HepG2 (cell line): ENCODE data around the gene IFNE. TPM values are rescaled to one million over a fixed set of nuclear protein-coding genes. Genes with fewer than 3 reads are reported as not detected.
A peak's percentile ranks its signal among the peaks of the same experiment; 100 is the strongest.

Experiments
- ATAC-seq: fragments of 200-7000 bp; cut with Tn5 transposase; 3 replicates; pipeline ENCODE4 v1.9.1; 2020; ENCODE audit warnings: mild to moderate bottlenecking, moderate library complexity
- Bru-seq: library from RNA; stranded (reverse); fragments of 400-500 nt; gene quantifications from one replicate; lab custom pipeline; 2021; lab: Mats Ljungman, UMichigan
- BruChase-seq, 2 experiments: library from RNA; stranded (reverse); fragments of 400-500 nt; gene quantifications; one replicate each; lab custom pipeline; 2021; lab: Mats Ljungman, UMichigan
- BruUV-seq: library from RNA; stranded (reverse); fragments of 400-500 nt; replicated peaks from 2 replicates; lab custom pipeline; 2021; lab: Mats Ljungman, UMichigan
- CTCF ChIA-PET: fragments of 300-600 bp; formaldehyde crosslinking; extraction: SDS; loops from one replicate; lab custom pipeline; 2021; ENCODE audit warnings: low total read pairs, inconsistent platforms, low intra/inter-chr PET ratio; lab: Yijun Ruan, JAX
- POLR2A ChIA-PET: fragments of 350-600 bp; sonication (Branson Sonifier 250); formaldehyde crosslinking; loops from one replicate; lab custom pipeline; 2020; ENCODE audit warnings: antibody characterized with exemption, inconsistent platforms; lab: Yijun Ruan, JAX
- DNase-seq: peaks from one replicate; pipeline ENCODE4 v3.0.0-alpha.2; 2015; ENCODE audit warnings: low spot score
- FAIRE-seq: peaks from 3 replicates; lab custom pipeline; 2011; peaks lifted over from hg19 to GRCh38; lab: Jason Lieb, UNC
- H2AFZ ChIP-seq: one replicate; pipeline ENCODE4 v1.6.1; 2011; ENCODE audit warnings: low read length, inconsistent platforms
- H3K27ac ChIP-seq: fragments of 300-600 bp; 3 replicates; pipeline ENCODE4 v1.8.0; 2011; ENCODE audit warnings: mixed run types, mild to moderate bottlenecking, mixed read lengths, low read length, inconsistent platforms; ENCODE audit not compliant: insufficient read depth; ENCODE audit errors: extremely low read length
- H3K27me3 ChIP-seq, 2 experiments: fragments of 200-600 bp in 1 of 2; 2 replicates in 1 of 2; 3 replicates in 1 of 2; pipeline versions ENCODE4 v1.6.0 to v1.8.0; 2011; ENCODE audit warnings: low read length in 2 of 2, mild to moderate bottlenecking in 2 of 2, moderate library complexity in 2 of 2, inconsistent platforms in 1 of 2; ENCODE audit not compliant: insufficient read depth in 2 of 2, control insufficient read depth in 1 of 2
- H3K36me3 ChIP-seq, 2 experiments: fragments of 200-600 bp in 1 of 2; replicated peaks in 1 of 2; 2 replicates in 1 of 2; 3 replicates in 1 of 2; pipeline versions ENCODE4 v1.5.1 to v1.8.0; 2011; ENCODE audit warnings: low read length in 2 of 2, inconsistent platforms in 1 of 2; ENCODE audit not compliant: insufficient read depth in 2 of 2, control insufficient read depth in 1 of 2
- H3K4me1 ChIP-seq: 2 replicates; pipeline ENCODE4 v1.5.1; 2012; ENCODE audit warnings: low read length, inconsistent platforms; ENCODE audit not compliant: insufficient read depth
- H3K4me2 ChIP-seq: 2 replicates; pipeline ENCODE4 v1.6.0; 2011; ENCODE audit warnings: low read depth, low read length, inconsistent platforms
- H3K4me3 ChIP-seq, 3 experiments: fragments of 200-600 bp in 1 of 3; sonication (generic), shearing (Covaris generic) in 1 of 3; replicated peaks in 1 of 3; 2 replicates each; pipeline ENCODE4 v1.5.1; 2011 to 2016; ENCODE audit warnings: low read length in 3 of 3, inconsistent platforms in 2 of 3, low read depth in 2 of 3, mild to moderate bottlenecking in 2 of 3, control low read depth in 1 of 3, mixed read lengths in 1 of 3; ENCODE audit not compliant: insufficient read depth in 1 of 3
- H3K79me2 ChIP-seq: one replicate; pipeline ENCODE4 v1.6.1; 2011; ENCODE audit warnings: low read length, inconsistent platforms; ENCODE audit not compliant: insufficient read depth
- H3K9ac ChIP-seq: 2 replicates; pipeline ENCODE4 v1.6.0; 2011; ENCODE audit warnings: mild to moderate bottlenecking, low read depth, low read length, inconsistent platforms; ENCODE audit not compliant: insufficient read depth
- H3K9me3 ChIP-seq: 2 replicates; pipeline ENCODE4 v1.5.1; 2012; ENCODE audit warnings: mild to moderate bottlenecking, low read length
- H4K20me1 ChIP-seq: 2 replicates; pipeline ENCODE4 v1.6.0; 2011; ENCODE audit warnings: inconsistent platforms, mild to moderate bottlenecking, low read length, moderate library complexity; ENCODE audit not compliant: insufficient read depth
- PPARG ChIP-seq: conservative IDR thresholded peaks from 2 replicates; pipeline ENCODE4 v1.6.1; 2016; ENCODE audit warnings: missing biosample characterization, missing genetic modification reagents
- SP4 ChIP-seq: sonication (generic); formaldehyde crosslinking; IDR thresholded peaks from 2 replicates; pipeline ENCODE4 v1.8.1; 2023; ENCODE audit warnings: mild to moderate bottlenecking, missing genetic modification reagents
- TGIF2 ChIP-seq: IDR thresholded peaks from 2 replicates; pipeline ENCODE4 v1.6.1; 2016; ENCODE audit warnings: control low read depth, missing compliant biosample characterization
- ZNF207 ChIP-seq: fragments of 450-650 bp; IDR thresholded peaks from 2 replicates; pipeline ENCODE4 v1.6.1; 2016; ENCODE audit warnings: antibody characterized with exemption, borderline replicate concordance
- ZNF350 ChIP-seq: sonication (generic); formaldehyde crosslinking; IDR thresholded peaks from 2 replicates; pipeline ENCODE4 v1.4.0; 2020; ENCODE audit warnings: mild to moderate bottlenecking, low read depth, missing genetic modification reagents, borderline replicate concordance
- ZNF546 ChIP-seq: sonication (generic); formaldehyde crosslinking; conservative IDR thresholded peaks from 2 replicates; pipeline ENCODE4 v1.8.1; 2023; ENCODE audit warnings: mild to moderate bottlenecking, missing genetic modification reagents
- ZNF644 ChIP-seq: IDR thresholded peaks from 2 replicates; pipeline ENCODE4 v1.6.1; 2016; ENCODE audit warnings: low read depth
- ZNF713 ChIP-seq: sonication (generic); formaldehyde crosslinking; IDR thresholded peaks from 2 replicates; pipeline ENCODE4 v1.4.0; 2020; ENCODE audit warnings: mild to moderate bottlenecking, missing genetic modification reagents
- ZNF766 ChIP-seq: sonication (generic); formaldehyde crosslinking; IDR thresholded peaks from 2 replicates; pipeline ENCODE4 v1.5.0; 2020; ENCODE audit warnings: missing genetic modification reagents, borderline replicate concordance
- WGBS: methylation state at CpG from one replicate; pipeline ENCODE4 v1.1.6; 2017; ENCODE audit warnings: low lambda C conversion rate; 5-methylcytosine and 5-hydroxymethylcytosine counted together
- in situ Hi-C: cut with HindIII; loops from 2 replicates; pipeline ENCODE4 v1.10.0; 2017; ENCODE audit warnings: low pct_unique_long_range_greater_than_20kb; ENCODE audit not compliant: extremely low pct_ligation_motif_present
- intact Hi-C: fragments of 100-400 bp; cut with micrococcal nuclease; formaldehyde crosslinking; loops from one replicate; pipeline ENCODE4 v1.10.0; 2022; ENCODE audit not compliant: unreplicated experiment
- long read RNA-seq, 2 experiments: library from RNA in 1 of 2; library from polyadenylated mRNA in 1 of 2; stranded (forward) in 1 of 2; unstranded in 1 of 2; transcript quantifications; one replicate each; pipeline ENCODE4 v2.0.0, GENCODE V29; 2019 to 2022
- polyA minus RNA-seq, 3 experiments: library from RNA; depleted of rRNA, polyadenylated mRNA; stranded (reverse); fragments of >200 nt; gene quantifications; 2 replicates each; pipeline ENCODE4 v1.2.3, GENCODE V29; 2011; ENCODE audit warnings: low replicate concordance in 1 of 3
- polyA plus RNA-seq, 8 experiments: library from polyadenylated mRNA; depleted of rRNA in 3 of 8; stranded (reverse) in 7 of 8; unstranded in 1 of 8; fragments of >200 nt; fragmentation: Illumina TruSeq in 4 of 8; extraction: Trizol in 4 of 8; gene quantifications; 2 replicates each; pipeline versions ENCODE4 v1.2.1 to v1.2.3, GENCODE V29; 2011 to 2016; ENCODE audit warnings: low read depth in 4 of 8, missing spikeins in 1 of 8, mixed read lengths in 1 of 8; ENCODE audit not compliant: insufficient read depth in 1 of 8
- total RNA-seq, 5 experiments: library from RNA; depleted of rRNA; stranded (reverse); fragments of >200 nt; fragmentation: Illumina TruSeq; extraction: Trizol; gene quantifications; 2 replicates each; pipeline ENCODE4 v1.2.3, GENCODE V29; 2016; ENCODE audit warnings: low read depth in 1 of 5
- TF ChIP-seq, protein P1 (sequence below): IDR thresholded peaks from 2 replicates; pipeline ENCODE4 v1.6.1; 2012; ENCODE audit warnings: inconsistent platforms

Gene IFNE
- total RNA-seq (2016; rRNA removed; fragmentation: Illumina TruSeq; extraction: Trizol) (not detected in 2 replicates), polyA plus RNA-seq (2011; rRNA removed) (not detected in 2 replicates), polyA minus RNA-seq (2011; rRNA and poly(A)+ RNA removed; ENCODE audit: low replicate concordance) (0.44 TPM in 1 of 2 replicates, not detected in the other), Bru-seq, nascent RNA (not detected), BruChase-seq, experiment 1, labeled RNA remaining after a 6-hour chase (percentile 22 among the genes with signal in this experiment), BruChase-seq, experiment 2, labeled RNA remaining after a 2-hour chase (not detected)
- not detected in 2 replicates for total RNA-seq (2016; cell fraction: cytosol; rRNA removed; fragmentation: Illumina TruSeq; extraction: Trizol; ENCODE audit: low read depth)
- not detected in 2 replicates for total RNA-seq (2016; cell fraction: insoluble cytoplasmic fraction; rRNA removed; fragmentation: Illumina TruSeq; extraction: Trizol)
- total RNA-seq (2016; cell fraction: membrane; rRNA removed; fragmentation: Illumina TruSeq; extraction: Trizol), result not detected in 2 replicates
- not detected in 2 replicates for total RNA-seq (2016; cell fraction: nucleus; rRNA removed; fragmentation: Illumina TruSeq; extraction: Trizol)
- not detected in 2 replicates for polyA plus RNA-seq (2011; cell fraction: cytosol; rRNA removed)
- not detected in 2 replicates for polyA plus RNA-seq (2011; cell fraction: nucleus; rRNA removed)
- not detected in 2 replicates for polyA plus RNA-seq (2012)
- polyA plus RNA-seq (2016; cell fraction: cytosol; fragmentation: Illumina TruSeq; extraction: Trizol; ENCODE audit: low read depth), result not detected in 2 replicates
- not detected in 2 replicates for polyA plus RNA-seq (2016; cell fraction: insoluble cytoplasmic fraction; fragmentation: Illumina TruSeq; extraction: Trizol; ENCODE audit: low read depth)
- polyA plus RNA-seq (2016; cell fraction: membrane; fragmentation: Illumina TruSeq; extraction: Trizol; ENCODE audit: low read depth), result not detected in 2 replicates
- polyA plus RNA-seq (2016; cell fraction: nucleus; fragmentation: Illumina TruSeq; extraction: Trizol; ENCODE audit: insufficient read depth, low read depth), result not detected in 2 replicates
- polyA minus RNA-seq (2011; cell fraction: cytosol; rRNA and poly(A)+ RNA removed), result not detected in 2 replicates
- polyA minus RNA-seq (2011; cell fraction: nucleus; rRNA and poly(A)+ RNA removed), result not detected in 2 replicates
- long read RNA-seq, experiment 1, result 0 reads
- long read RNA-seq, experiment 2, result 0 reads

DNA sequence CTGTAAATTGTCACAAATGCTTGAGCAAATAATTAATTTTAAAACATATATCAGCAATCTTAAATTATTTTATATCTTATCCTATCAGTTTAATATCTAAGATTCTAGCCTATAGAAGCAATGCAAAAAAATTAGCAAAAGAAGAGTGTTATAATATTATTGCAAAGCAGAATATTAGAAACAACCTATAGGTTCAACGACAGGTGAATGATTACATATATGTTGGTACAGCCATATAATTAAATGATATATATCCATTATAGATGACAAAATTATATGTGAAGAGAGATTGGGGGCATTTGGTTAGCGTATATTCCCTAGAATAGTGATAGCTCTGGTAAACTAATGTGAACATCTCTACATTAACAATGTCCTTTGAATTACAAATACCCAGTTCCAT, at the start of gene IFNE:
IFNE (minus strand) TSS at position 101 of the 400 bp plus-strand sequence. CDS start 619 bp downstream, outside the sequence.
- H3K4me2 ChIP-seq, result no peak within 1 kb of the TSS
- CTCF ChIA-PET, result no interaction called here

DNA sequence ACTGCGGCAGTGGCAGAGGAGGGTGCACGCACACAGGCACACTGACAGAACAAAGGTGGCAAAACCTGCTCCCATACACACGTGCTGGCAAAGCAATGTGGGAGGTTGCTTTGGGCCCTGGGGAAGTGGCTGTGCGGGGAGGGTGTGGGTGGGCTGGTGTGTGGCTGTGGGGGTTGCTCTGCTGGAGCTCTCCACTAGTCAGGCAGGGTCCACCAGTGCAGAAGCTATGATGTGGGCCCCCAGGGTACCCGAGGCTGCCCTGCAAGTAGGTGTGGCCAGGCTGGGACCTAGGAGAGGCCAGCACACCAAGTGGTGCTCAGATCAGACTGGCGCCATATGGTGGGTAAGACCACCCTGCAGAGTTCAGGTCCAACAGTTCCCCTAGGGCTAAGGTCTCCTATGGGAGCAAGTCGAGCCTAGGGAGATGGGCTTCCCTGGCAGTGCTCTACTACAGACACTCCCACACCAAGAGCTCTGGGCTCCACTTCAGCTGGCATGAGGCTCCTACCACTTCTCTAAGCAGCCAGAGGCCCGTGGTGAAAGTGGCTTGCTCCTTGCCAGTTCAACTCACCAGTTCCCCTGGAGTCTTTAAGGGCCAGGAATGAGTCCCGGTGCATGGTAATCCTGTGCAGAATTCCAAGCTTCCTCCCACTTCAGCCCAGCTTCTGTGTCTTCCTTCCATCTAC, 46.2 kb upstream of the IFNE start:
- Histone ChIP-seq H3K4me2 (no peak overlapping the region), H3K27me3 (no peaks in the 10 kb centered on the region), H3K4me3 (no peak overlapping the region)
- ChIA-PET CTCF (no interaction called here), POLR2A (no interaction called here)
- BruUV-seq, result no TSS peak
- TF ChIP-seq SP4, result no peak
- no peak for TF ChIP-seq ZNF546
- TF ChIP-seq ZNF644 (CRISPR knock-in tag), result no peak
- no peak for TF ChIP-seq ZNF350 (CRISPR knock-in tag)
- TF ChIP-seq ZNF207, result no peak
- no peak for TF ChIP-seq PPARG (CRISPR knock-in tag)
- no peak for TF ChIP-seq TGIF2 (CRISPR knock-in tag)
- TF ChIP-seq, protein P1, sequence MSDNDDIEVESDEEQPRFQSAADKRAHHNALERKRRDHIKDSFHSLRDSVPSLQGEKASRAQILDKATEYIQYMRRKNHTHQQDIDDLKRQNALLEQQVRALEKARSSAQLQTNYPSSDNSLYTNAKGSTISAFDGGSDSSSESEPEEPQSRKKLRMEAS, result no peak
- TF ChIP-seq, all 625 proteins: peak for 0
- FAIRE-seq (no peak), DNase-seq (no peak), ATAC-seq (no peak)
- no peaks in the 10 kb centered on the region for H3K4me1 ChIP-seq
- no peak overlapping the region for H2AFZ ChIP-seq
- H3K79me2 ChIP-seq, result no peaks in the 10 kb centered on the region
- in situ Hi-C loops (no loop called here), intact Hi-C loops (no loop called here)
- H3K36me3 ChIP-seq, result no peaks in the 10 kb centered on the region
- H3K9ac ChIP-seq, result no peak overlapping the region
- no peaks in the 10 kb centered on the region for H4K20me1 ChIP-seq
- WGBS, result 32% methylated on average over 6 of the region's 9 CpGs
- no peaks in the 10 kb centered on the region for H3K9me3 ChIP-seq
- H3K27ac ChIP-seq, result no peak overlapping the region

More for the DNA sequence above, at the start of gene IFNE:
- Histone ChIP-seq H3K4me3 (no peak within 1 kb of the TSS), H3K27me3 (no peaks in the 10 kb centered on the region), H3K9me3 (no peaks in the 10 kb centered on the region), H3K36me3 (no peaks in the 10 kb centered on the region)
- WGBS, result 3% methylated on average over 2 of the region's 2 CpGs
- in situ Hi-C loops (no loop called here), intact Hi-C loops (no loop called here)
- POLR2A ChIA-PET, result no interaction called here
- ATAC-seq, result no peak
- FAIRE-seq, result no peak
- DNase-seq, result no peak
- TF ChIP-seq ZNF766 (CRISPR knock-in tag) (no peak), ZNF713 (CRISPR knock-in tag) (no peak)
- TF ChIP-seq, all 625 proteins: peak for 0
- Histone ChIP-seq H3K9ac (no peak within 1 kb of the TSS), H4K20me1 (no peaks in the 10 kb centered on the region), H3K79me2 (no peaks in the 10 kb centered on the region), H2AFZ (no peak within 1 kb of the TSS), H3K27ac (no peak within 1 kb of the TSS), H3K4me1 (no peaks in the 10 kb centered on the region)
- BruUV-seq, result no TSS peak
